ENCODE results near the gene SLC24A3.

Gene SLC24A3

DNA sequence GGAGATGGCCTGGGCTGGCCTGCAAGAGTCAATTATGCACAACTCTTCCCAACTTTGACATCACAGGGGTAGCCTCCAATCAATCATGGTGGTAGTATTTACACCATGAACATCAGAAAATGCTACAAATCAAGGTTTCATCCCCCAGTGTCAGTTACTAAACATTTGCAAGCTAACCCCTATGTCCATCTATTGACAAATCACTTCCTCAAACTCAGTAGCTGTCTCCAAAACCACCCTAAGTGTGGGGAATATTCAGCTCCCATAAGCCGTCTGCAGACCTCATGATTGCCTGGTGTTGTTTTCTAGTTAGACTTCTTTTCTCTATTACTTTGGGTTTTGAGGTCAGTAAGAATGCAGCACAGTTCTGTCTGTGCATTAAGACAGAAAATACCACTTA, 344.8 kb downstream of the SLC24A3 start:
- no peak for DNase-seq

- DNase-seq = no peak
Observed at GRCh38 chr20:19560881-19561480, 348.5 kb downstream of the SLC24A3 start.

GRCh38 chr20:19562426-19562825, 350.0 kb downstream of the SLC24A3 start:
- DNase-seq = no peak

DNA sequence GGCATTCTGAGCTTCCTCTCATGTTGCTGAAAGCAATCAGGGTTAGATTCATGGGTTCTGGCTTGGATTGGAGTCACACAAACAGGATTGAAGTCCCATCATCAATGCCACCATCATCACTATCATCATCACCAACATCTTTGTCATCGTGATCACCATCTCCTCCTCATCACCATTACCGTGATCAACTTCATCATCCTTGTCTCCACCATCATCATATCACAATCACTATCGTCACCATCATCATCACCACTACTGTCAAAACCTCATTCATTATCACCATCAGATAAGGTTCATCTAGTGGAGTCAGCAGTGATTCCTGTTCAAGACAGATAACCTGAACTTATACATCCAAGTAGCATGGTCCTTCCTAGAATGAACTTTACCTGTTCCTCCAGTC, 351.8 kb downstream of the SLC24A3 start:
- DNase-seq = no peak

DNA sequence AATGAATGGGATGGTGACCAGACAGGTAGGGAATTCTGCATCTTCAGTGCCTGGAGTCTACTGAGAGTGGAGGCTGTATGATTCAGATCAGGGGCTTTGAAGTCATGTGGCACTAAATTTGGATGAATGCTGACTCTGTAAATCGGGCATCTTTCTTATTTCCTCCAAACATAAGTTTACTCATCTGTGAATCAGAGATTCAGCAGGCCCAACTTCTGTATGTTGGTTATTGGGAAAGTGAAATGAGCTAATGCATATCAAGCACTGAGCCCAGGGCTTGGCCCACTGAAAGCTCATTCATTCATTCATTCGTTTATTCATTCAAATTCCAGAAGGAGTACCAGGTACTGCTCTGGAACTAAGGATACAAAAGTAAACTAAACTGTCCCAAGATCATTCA, 353.3 kb downstream of the SLC24A3 start:
- DNase-seq = no peak

- DNase-seq = no peak
Observed at GRCh38 chr20:19566226-19566945, 353.9 kb downstream of the SLC24A3 start.

- DNase-seq = no peak
Observed at GRCh38 chr20:19568128-19568527, 355.7 kb downstream of the SLC24A3 start.

DNA sequence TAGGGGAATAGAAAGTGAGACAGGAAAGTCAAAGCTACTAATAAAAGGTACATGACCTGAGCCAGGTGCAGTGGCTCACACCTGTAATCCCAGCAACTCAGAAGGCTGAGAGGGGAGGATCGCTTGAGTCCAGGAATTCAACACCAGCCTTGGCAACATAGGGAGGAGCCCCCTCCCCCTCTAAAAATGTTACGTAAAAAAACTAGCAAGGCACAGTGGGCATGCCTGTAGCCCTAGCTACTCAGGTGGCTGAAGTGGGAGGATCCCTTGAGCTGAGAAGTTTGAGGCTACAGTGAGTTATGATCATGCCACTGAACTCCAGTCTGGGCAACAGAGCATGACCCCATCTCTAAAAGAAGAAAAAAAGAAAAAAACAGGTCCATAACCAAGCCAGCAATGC, 359.6 kb downstream of the SLC24A3 start:
- DNase-seq = no peak

GRCh38 chr20:19577692-19578091, 365.2 kb downstream of the SLC24A3 start:
- no peak for DNase-seq

- DNase-seq = no peak
Observed at GRCh38 chr20:19582782-19583181, 370.3 kb downstream of the SLC24A3 start.

GRCh38 chr20:19583532-19584175, 371.2 kb downstream of the SLC24A3 start:
- peak; percentile 7 for DNase-seq

GRCh38 chr20:19588241-19588640, 375.8 kb downstream of the SLC24A3 start:
- no peak for DNase-seq

GRCh38 chr20:19588732-19589131, 376.3 kb downstream of the SLC24A3 start:
- no peak for DNase-seq

- no peak for DNase-seq
Observed at GRCh38 chr20:19589787-19590362, 377.4 kb downstream of the SLC24A3 start.

DNA sequence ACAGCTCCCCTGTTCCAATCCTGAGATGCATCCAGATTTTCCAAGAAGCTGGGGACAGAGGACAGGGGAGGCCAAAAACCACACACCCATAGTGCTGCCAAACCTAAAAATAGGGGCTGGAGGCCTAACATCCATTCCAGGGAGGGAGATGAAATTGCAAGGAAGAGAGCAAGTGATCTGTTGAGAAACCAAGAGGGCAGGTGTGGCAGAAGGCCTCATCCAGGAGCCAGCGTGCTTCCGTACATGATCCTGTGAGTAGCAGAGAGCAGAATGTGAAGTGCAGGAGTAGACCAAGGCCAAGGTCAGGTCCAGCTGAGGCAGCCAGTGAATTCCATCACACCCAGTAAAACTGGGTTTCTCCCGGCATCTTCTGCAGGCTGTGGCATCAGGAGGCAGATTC, 377.9 kb downstream of the SLC24A3 start:
- DNase-seq = no peak

GRCh38 chr20:19593762-19594161, 381.3 kb downstream of the SLC24A3 start:
- DNase-seq = no peak

DNA sequence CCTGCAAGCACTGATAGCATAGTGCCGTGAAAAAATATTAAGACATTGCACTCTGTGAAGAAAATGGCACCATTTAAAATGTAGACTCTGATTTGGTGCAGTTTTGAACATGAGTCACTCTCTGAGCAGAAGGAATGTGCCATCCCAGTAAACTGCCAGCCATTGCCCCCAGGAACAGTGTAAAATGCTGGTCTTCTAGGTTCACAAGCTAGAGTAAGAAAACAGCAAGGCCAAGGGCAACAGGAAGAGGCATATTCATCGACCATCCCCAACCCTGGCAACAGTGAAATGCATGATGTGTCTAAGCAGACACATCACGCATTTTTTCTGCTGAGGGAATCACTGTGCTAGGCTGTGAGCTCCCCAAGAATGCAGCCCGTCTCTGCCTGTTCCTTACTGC, 382.5 kb downstream of the SLC24A3 start:
- no peak for DNase-seq

DNA sequence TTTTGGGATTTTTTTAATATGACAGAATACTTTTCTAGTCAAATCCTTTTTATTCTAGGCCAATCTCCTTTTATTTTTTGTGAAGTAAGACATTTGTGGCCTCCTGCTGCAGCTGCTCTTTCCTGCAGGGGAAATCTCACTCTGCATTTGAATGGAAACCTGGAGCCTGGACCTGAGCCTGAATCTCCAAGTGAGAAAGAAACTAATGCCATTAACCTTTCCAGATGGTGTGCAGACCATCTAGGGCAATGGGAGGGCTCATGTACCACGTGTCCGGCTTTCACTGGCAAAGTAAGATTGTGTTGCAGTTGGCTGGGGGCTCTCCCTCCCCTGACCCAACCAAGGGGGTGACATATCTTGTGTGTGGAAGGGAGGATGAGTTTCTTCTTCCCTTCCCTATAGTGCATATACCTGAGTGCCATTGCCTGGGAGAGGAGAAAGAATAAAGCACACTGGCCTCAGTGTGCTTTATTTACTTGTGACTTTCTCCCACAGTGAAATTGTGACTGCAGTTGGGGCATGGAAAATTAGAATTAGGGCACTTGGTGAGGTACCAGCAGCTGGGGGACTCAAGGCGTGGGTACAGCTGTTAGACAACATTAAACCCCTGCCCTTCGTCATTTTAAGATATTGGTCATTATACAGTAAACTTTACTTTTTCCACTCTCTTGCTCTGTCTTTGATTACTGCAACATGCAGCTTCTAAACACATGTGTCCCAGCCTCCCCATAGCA, 385.8 kb downstream of the SLC24A3 start:
- no peak for DNase-seq

- no peak for DNase-seq
Observed at GRCh38 chr20:19599200-19599599, 386.8 kb downstream of the SLC24A3 start.

DNA sequence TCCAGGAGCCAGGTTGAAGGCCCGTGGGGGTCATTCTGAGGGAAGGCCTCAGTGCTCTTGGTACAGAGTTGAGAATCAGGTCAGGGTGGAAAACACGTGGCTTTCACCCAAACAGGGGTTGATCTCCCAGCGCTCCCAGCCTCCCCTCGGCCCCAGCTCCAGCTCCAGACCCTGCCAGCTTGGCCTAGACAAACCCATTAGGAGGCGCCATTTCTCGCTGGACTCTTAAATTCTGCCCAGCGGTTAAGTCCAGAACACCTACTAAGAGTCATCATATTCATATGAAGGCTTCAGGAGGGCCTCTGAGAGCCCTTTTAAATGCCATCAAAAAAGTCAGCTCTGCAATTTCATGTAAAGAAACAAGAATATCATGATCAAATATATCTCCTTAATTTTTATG, 387.6 kb downstream of the SLC24A3 start:
- no peak for DNase-seq

DNA sequence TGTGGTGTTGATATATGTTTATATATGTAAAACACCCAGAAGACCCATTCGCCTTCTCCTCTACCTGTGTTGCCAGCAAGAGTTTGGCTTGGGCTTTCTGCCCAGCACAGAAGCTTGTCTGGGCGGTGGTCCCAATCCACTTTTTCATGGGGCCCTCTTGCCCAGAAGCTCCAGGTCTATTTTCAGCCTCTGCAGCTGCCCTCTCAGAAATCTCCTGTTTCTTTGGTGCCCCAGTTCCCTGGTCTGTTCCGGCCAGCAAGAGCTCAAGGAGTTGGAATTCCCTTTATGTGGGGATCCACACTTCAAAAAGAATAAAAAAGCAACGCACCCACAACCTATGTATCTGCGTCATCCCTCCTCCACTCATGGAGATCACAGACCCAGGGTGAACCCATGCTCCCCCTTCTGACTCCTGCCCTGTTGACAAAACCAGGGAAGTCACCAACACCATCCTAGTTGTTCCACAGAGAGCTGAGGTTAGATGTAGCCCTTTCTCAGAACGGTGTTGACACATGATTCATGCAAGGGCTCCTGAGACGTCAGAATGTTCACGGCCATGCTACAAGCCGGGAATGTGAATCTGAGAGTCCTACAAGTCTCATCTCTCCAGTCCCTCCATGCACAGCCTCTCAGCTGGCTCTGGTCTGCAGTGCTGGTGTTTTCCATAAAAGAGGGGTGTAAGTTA, 388.8 kb downstream of the SLC24A3 start:
- no peak for DNase-seq

GRCh38 chr20:19602675-19603375, 390.4 kb downstream of the SLC24A3 start:
- DNase-seq = no peak
